C4-2B (cell line): Measurements from ENCODE around the gene EXOC1.

Source experiments
- H3K27ac ChIP-seq: fragments of 450-650 bp; 2 replicates; pipeline ENCODE4 v1.5.1; 2017
- ZFX ChIP-seq: fragments of 450-650 bp; IDR thresholded peaks from 2 replicates; pipeline ENCODE4 v1.6.1; 2017
- TF ChIP-seq, protein P1 (sequence below): fragments of 450-650 bp; conservative IDR thresholded peaks from 2 replicates; pipeline ENCODE4 v1.5.1; 2017; ENCODE audit warnings: mild to moderate bottlenecking

EXOC1 gene

DNA sequence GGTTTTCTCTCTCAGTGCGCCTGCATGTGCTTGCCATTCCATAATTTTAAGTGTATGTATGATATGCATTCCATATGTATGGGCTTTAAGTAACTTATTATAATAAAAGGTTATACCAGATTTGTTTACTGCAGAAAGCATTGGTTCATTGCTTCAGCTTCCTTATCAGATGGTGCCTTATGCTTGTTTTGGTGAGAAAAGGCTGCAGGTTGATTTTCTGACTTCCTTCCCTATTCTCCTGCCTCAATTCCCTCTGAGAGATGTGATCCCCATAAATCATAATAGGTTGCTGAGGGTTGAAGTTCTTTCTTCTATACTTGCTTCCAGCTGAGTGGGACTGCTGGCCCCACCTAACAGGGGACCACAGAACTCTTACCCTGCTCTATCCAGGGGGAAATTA is 85.0 kb downstream of the EXOC1 start:
- TF ChIP-seq, protein P1, sequence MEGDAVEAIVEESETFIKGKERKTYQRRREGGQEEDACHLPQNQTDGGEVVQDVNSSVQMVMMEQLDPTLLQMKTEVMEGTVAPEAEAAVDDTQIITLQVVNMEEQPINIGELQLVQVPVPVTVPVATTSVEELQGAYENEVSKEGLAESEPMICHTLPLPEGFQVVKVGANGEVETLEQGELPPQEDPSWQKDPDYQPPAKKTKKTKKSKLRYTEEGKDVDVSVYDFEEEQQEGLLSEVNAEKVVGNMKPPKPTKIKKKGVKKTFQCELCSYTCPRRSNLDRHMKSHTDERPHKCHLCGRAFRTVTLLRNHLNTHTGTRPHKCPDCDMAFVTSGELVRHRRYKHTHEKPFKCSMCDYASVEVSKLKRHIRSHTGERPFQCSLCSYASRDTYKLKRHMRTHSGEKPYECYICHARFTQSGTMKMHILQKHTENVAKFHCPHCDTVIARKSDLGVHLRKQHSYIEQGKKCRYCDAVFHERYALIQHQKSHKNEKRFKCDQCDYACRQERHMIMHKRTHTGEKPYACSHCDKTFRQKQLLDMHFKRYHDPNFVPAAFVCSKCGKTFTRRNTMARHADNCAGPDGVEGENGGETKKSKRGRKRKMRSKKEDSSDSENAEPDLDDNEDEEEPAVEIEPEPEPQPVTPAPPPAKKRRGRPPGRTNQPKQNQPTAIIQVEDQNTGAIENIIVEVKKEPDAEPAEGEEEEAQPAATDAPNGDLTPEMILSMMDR = no peak
- no peak for TF ChIP-seq ZFX
- no peak overlapping the region for H3K27ac ChIP-seq

DNA sequence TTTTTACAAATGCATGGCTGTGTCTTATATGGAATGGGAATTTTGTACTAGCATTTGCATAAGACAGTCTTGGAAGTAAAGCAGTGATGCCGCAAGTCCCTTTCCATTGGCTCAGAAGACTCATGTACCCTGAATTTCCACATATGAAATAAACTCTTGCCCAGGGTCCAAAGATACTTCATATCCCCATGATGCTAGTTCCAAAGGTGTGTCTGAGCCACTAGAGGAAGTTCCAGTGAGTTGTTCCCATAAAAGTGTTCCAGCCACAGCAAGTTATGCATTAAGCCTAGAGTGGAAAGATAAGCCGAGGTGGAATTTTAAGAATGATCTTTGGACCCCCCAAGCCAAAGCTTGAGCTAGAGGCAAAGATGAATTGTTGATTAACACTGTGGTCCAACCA is 86.0 kb downstream of the EXOC1 start:
- no peak overlapping the region for H3K27ac ChIP-seq
- TF ChIP-seq, protein P1 = no peak
- TF ChIP-seq ZFX = no peak

DNA sequence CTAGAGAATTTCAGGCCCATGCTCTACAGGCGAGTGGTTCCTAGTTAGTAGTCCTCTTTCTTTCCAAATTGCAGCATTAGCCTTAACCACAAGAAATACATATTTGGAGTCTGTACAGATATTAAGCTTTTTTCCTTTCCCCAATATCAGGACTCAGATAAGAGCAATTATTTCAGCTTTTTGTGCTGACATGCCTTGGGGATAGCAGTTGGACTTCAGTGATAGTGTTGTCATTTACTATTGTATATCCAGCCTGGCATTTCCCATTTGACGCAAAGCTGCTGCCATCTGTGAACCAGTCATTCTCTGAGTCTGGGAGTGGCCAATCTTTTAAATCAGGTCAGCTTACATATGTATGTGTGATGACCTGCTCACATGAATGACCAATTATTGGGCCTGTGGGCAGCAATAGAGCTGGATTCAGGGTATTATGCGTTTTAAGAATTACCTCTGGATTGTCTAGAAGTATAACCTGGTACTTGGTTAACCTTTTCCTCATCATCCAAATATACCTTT is 88.5 kb downstream of the EXOC1 start:
- TF ChIP-seq, protein P1 = no peak
- no peak for TF ChIP-seq ZFX
- no peak overlapping the region for H3K27ac ChIP-seq

DNA sequence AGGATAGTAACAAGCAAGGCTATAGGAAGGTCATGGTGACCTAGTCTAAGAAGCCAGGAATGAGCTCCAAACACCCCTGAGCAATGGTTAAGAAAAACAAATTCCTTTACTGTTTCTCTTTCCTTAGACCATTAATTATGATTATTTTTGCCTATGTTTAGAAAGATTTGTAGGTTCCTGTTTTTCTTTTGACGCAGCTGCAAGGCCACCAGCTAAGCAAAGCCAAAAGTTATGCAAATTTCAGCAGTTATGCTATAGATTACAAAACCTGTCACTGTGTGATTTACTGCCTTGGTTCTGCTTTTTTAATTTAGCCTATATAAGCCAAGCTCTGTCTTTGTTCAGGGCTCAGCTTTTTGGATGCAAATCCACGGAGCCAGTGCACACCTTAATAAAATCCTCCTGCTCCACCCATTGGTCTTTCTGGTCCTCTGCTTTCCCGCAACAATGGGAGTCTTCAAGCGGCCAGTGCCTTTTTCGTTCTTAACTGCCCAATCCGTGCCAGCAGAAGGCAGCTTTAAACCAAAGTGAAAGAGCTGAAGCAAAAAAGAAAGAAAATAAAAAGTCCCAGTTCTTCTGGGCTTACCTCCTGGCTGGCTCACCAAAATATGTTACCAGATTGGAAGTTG is 93.9 kb downstream of the EXOC1 start:
- no peak overlapping the region for H3K27ac ChIP-seq
- no peak for TF ChIP-seq ZFX
- TF ChIP-seq, protein P1 = no peak

DNA sequence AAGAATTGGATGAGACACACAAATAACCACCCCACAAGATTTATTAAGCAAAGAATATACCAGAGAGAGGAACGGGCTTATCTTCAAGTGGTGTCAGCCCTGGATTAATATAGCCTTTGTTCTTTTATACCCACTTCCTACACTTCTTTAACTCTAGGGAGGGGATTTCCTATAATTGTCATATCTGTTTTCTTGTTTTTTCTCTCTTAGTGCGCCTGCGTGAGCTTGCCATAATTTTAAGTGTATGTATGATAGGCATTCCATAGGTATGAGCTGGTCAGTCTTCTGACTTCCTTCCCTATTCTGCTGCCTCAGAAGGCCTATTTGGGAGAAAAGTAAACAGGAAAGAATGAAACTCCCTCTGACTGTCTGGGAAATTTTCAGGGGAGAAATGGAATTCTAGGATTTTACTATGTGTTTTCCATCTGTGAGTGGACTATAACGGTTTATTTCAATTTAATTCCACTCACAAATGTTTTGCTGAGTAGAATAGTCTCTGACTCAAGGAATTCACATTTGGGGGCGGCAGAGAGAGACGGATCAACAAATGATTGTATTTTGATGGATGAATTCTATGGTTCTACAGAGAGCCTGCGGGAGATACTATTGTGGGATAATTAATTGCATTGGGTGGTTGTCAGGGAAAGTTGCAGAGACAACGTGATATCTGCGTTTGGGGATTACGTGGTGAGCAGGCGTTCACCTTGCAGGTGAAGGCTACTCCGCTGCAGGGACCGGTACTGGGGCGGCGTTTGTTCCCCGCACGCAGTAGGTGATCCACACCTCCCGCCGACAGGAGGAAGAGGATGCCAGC is 94.7 kb downstream of the EXOC1 start:
- TF ChIP-seq, protein P1 = no peak
- no peak for TF ChIP-seq ZFX
- peak overlapping the region; percentile 85 for H3K27ac ChIP-seq

DNA sequence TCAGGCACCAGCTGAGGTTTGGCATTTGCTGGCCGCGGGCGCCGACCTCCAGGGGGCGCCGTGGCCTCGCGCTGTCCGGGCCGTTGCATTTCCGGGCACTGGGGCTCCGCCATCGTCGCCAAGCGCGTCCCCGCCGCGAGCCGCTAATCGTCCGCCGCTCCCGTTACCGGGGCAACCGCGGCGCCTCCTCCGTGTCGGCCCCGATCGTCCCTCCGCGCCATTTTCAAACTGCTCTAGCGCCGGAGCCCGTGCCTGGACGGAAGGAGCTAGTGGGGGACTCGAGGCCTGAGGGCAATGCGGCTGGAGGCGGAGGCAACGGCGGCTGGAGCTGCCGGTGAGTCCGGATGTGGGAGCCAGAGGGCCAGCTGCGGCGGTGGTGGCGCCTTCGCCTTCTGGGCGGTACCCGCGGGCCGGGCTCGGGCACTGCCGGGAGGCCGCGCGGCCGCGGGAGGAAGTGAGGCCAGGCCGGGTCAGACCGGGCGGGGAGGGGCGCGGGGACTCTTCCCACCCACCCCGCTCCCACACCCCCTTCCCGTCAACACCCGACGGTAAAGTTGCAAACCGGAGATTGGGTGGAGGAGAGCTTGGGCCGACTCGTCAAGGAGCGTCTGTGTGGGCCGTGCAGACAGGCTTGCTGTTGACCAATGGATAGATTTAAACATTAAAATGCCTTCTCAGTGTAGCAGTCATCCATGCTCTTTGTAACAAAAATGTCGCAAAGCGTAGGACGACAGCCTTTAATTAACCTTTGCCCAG is 95.5 kb downstream of the EXOC1 start, which contains the start of gene CEP135:
Gene CEP135 (plus strand): TSS at position 220 of the 756 bp plus-strand sequence. CDS start 3,186 bp downstream, outside the sequence.
- TF ChIP-seq ZFX = peak; percentile 81
- TF ChIP-seq, protein P1 = peak; percentile 94
- peak within 1 kb of the TSS; percentile 85 for H3K27ac ChIP-seq

DNA sequence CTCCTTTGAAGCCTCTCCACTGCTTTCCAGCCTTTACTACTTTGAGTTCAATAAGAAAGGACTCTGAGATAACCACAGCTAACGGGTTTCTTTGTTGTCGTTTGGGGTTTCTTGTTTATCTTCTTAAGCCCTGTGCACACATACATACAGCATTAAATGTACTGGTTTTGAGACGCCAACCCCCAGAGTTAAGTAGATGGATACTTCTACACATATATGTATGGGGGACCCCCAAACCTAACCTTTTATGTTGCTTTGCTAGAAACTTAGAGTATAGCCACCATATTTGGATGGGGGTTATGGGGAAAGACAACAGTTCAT is 96.0 kb downstream of the EXOC1 start:
- no peak for TF ChIP-seq ZFX
- TF ChIP-seq, protein P1 = no peak
- peak overlapping the region; percentile 85 for H3K27ac ChIP-seq
